Heart left ventricle (tissue), 16 donors: ENCODE data around the gene TTC34. TPM values are rescaled to one million over a fixed set of nuclear protein-coding genes. Genes with fewer than 3 reads are reported as not detected.

Experiments
- ATAC-seq, 4 donors: fragments of 200-7000 bp; cut with Tn5 transposase; one replicate each; pipeline ENCODE4 v1.9.1; 2020 to 2022; ENCODE audit warnings: moderate library complexity in 4 of 4, mild to moderate bottlenecking in 3 of 4, moderate number of reproducible peaks in 1 of 4
- DNase-seq, 5 donors: peaks; one replicate each; pipeline ENCODE4 v3.0.0-alpha.2; 2020
- H3K27ac ChIP-seq, 12 donors: fragments of 200-600 bp; sonication (generic) in 4 of 12; one replicate each; pipeline versions ENCODE4 v1.5.0 to v1.8.0; 2016 to 2022; ENCODE audit warnings: mild to moderate bottlenecking in 2 of 12
- H3K27me3 ChIP-seq, 9 donors: fragments of 200-600 bp; sonication (generic) in 2 of 9; one replicate each; pipeline versions ENCODE4 v1.5.1 to v1.8.0; 2016 to 2022; ENCODE audit warnings: mild to moderate bottlenecking in 3 of 9
- H3K36me3 ChIP-seq, 9 donors: fragments of 200-600 bp; sonication (generic) in 2 of 9; one replicate each; pipeline versions ENCODE4 v1.5.0 to v1.8.0; 2018 to 2022; ENCODE audit warnings: mild to moderate bottlenecking in 2 of 9
- H3K4me1 ChIP-seq, 12 donors: fragments of 200-600 bp; sonication (generic) in 4 of 12; one replicate each; pipeline versions ENCODE4 v1.5.0 to v1.8.0; 2016 to 2022; ENCODE audit warnings: mild to moderate bottlenecking in 3 of 12
- H3K4me3 ChIP-seq, 12 donors: fragments of 200-600 bp; sonication (generic) in 4 of 12; one replicate each; pipeline versions ENCODE4 v1.5.0 to v1.8.0; 2017 to 2022; ENCODE audit warnings: mild to moderate bottlenecking in 9 of 12, moderate library complexity in 4 of 12
- H3K9me3 ChIP-seq, 12 donors: fragments of 200-600 bp; sonication (generic) in 4 of 12; one replicate each; pipeline versions ENCODE4 v1.5.0 to v1.8.0; 2016 to 2022; ENCODE audit warnings: mild to moderate bottlenecking in 1 of 12
- CTCF ChIP-seq, 12 donors: fragments of 200-600 bp; sonication (generic) in 4 of 12; IDR thresholded peaks; one replicate each; pipeline versions ENCODE4 v1.5.0 to v1.8.0; 2018 to 2022; ENCODE audit warnings: antibody characterized with exemption in 12 of 12, mild to moderate bottlenecking in 5 of 12
- POLR2A ChIP-seq, 2 donors: fragments of 450-650 bp; IDR thresholded peaks; one replicate each; pipeline ENCODE4 v1.6.1; 2017; ENCODE audit warnings: antibody characterized with exemption in 2 of 2, mild to moderate bottlenecking in 2 of 2, moderate library complexity in 2 of 2
- WGBS, 4 donors: extraction: QIAGEN DNeasy Blood & Tissue Kit in 2 of 4; methylation state at CpG; one replicate each; pipeline versions ENCODE4 v1.1.5 to v1.1.7; 2013 to 2018; 5-methylcytosine and 5-hydroxymethylcytosine counted together
- intact Hi-C, 10 donors: fragments of 100-400 bp; cut with DNase I; formaldehyde crosslinking; loops; one replicate each; pipeline versions ENCODE4 v1.11.1 to v1.14.2; 2022
- polyA plus RNA-seq, 2 donors: library from polyadenylated mRNA; stranded (reverse); fragments of 200-250 nt; gene quantifications; one replicate each; pipeline ENCODE4 v1.2.3, GENCODE V29; 2013
- total RNA-seq, 9 donors: library from RNA; depleted of rRNA in 2 of 9; stranded (reverse); fragments of >200 nt in 2 of 9; fragmentation: NEBNext Ultra II Directional in 3 of 9; extraction: Animal tissue kit (Norgen Biotek cat#: 25700) in 3 of 9; gene quantifications; one replicate each; pipeline versions ENCODE4 v1.1.0 to v1.2.4, GENCODE V29; 2016 to 2023
- donor health status: ischemic (EF 13 %, LVEDD 7.1; RV severe dilation, severe dysfunction).
- donor health status: healthy with polysubstance abuse.
- donor health status: DM: no; HTN: yes; CAD: no.
- donor health status: DM: no; HTN: no; CAD: no.
- donor health status: ischemic (EF 25% LVEDD 6.9; RV normal size, moderate dysfunction).
- donor health status: ischemic (EF 25% LVEDD 5.7; RV mildly dilated, moderate dysfunction).
- donor health status: healthy.
- donor health status: DM: yes; HTN: yes; CAD: no.
- donor health status: ischemic (EF 35%, LVEDD 5.7; RV mildly dilated, moderate dysfunction).
- donor health status: nonischemic (EF 11% LVEDD 7.7; RV severe dilation, severe dysfunction).
- donor health status: DM: yes; HTN: yes; CAD: no.
- donor health status: PGD.
- donor health status: ischemic (EF 29% LVEDD 5.4; RV normal size, mild dysfunction).
- donor health status: nonischemic (EF 23%, LVEDD 6.1; RV moderate dilation, normal function).

Gene TTC34
- total and polyA plus RNA-seq, 11 donors = 0.06 to 0.67 (median 0.42) TPM; not detected in 1

- H3K4me3 ChIP-seq = no peak overlapping the region
- 68 to 74% (median 71%) methylated on average over 25 to 36 of the region's 36 CpGs for WGBS, 4 donors
- peak in 3 of 5 donors; percentile 16 to 50 (median 27) for DNase-seq
- no peaks in the 10 kb centered on the region for H3K9me3 ChIP-seq
- intact Hi-C loops = no loop called here
- H3K27me3 ChIP-seq = peaks cover 0 to 44% (median 4%) of the 10 kb centered on the region in 9 donors
- no peak for TF ChIP-seq CTCF (IDR thresholded peaks at IDR 0.05)
- no peak for TF ChIP-seq POLR2A (IDR thresholded peaks at IDR 0.05)
- no peak for ATAC-seq
- H3K4me1 ChIP-seq = peaks cover 0 to 10% (median 2%) of the 10 kb centered on the region in 12 donors
- no peaks in the 10 kb centered on the region for H3K36me3 ChIP-seq
- H3K27ac ChIP-seq = peak overlapping the region in 1 of 12 donors; percentile 43
Observed at GRCh38 chr1:2606881-2607621, 194.4 kb downstream of the TTC34 start.

- H3K4me1 ChIP-seq = peaks cover 0 to 10% (median 2%) of the 10 kb centered on the region in 12 donors
- H3K4me3 ChIP-seq = no peak overlapping the region
- intact Hi-C loops = no loop called here
- ATAC-seq = no peak
- no peak overlapping the region for H3K27ac ChIP-seq
- TF ChIP-seq POLR2A (IDR thresholded peaks at IDR 0.05) (no peak), CTCF (IDR thresholded peaks at IDR 0.05) (no peak)
- peaks cover 0 to 38% (median 4%) of the 10 kb centered on the region in 9 donors for H3K27me3 ChIP-seq
- DNase-seq = peak in 2 of 5 donors; percentile 17 to 49
- H3K36me3 ChIP-seq = no peaks in the 10 kb centered on the region
- WGBS, 4 donors = 79 to 85% (median 83%) methylated on average over 6 to 15 of the region's 15 CpGs
- no peaks in the 10 kb centered on the region for H3K9me3 ChIP-seq
Observed at GRCh38 chr1:2606396-2606880, 195.1 kb downstream of the TTC34 start.

- peak in 1 of 5 donors; percentile 58 for DNase-seq
- 77 to 86% (median 80%) methylated on average over 19 to 48 of the region's 48 CpGs for WGBS, 4 donors
- H3K27me3 ChIP-seq = peaks cover 0 to 37% (median 0%) of the 10 kb centered on the region in 9 donors
Observed at GRCh38 chr1:2605509-2606395, 195.7 kb downstream of the TTC34 start.

More at GRCh38 chr1:2605509-2606395, 195.7 kb downstream of the TTC34 start:
- Histone ChIP-seq H3K4me3 (no peak overlapping the region), H3K4me1 (peaks cover 0 to 10% (median 2%) of the 10 kb centered on the region in 12 donors), H3K27ac (no peak overlapping the region), H3K36me3 (no peaks in the 10 kb centered on the region), H3K9me3 (peaks cover 0 to 3% (median 0%) of the 10 kb centered on the region in 12 donors)
- TF ChIP-seq CTCF (IDR thresholded peaks at IDR 0.05) (no peak), POLR2A (IDR thresholded peaks at IDR 0.05) (no peak)
- ATAC-seq = no peak
- intact Hi-C loops = no loop called here
